RPMI8226 (cell line): ENCODE results near the gene GFRA1.
A peak's percentile ranks its signal among the peaks of the same experiment; 100 is the strongest.

ENCODE experiments used
- DNase-seq: peaks from one replicate; pipeline ENCODE4 v3.0.0-alpha.2; 2015

The GFRA1 gene, protein sequence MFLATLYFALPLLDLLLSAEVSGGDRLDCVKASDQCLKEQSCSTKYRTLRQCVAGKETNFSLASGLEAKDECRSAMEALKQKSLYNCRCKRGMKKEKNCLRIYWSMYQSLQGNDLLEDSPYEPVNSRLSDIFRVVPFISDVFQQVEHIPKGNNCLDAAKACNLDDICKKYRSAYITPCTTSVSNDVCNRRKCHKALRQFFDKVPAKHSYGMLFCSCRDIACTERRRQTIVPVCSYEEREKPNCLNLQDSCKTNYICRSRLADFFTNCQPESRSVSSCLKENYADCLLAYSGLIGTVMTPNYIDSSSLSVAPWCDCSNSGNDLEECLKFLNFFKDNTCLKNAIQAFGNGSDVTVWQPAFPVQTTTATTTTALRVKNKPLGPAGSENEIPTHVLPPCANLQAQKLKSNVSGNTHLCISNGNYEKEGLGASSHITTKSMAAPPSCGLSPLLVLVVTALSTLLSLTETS

DNA sequence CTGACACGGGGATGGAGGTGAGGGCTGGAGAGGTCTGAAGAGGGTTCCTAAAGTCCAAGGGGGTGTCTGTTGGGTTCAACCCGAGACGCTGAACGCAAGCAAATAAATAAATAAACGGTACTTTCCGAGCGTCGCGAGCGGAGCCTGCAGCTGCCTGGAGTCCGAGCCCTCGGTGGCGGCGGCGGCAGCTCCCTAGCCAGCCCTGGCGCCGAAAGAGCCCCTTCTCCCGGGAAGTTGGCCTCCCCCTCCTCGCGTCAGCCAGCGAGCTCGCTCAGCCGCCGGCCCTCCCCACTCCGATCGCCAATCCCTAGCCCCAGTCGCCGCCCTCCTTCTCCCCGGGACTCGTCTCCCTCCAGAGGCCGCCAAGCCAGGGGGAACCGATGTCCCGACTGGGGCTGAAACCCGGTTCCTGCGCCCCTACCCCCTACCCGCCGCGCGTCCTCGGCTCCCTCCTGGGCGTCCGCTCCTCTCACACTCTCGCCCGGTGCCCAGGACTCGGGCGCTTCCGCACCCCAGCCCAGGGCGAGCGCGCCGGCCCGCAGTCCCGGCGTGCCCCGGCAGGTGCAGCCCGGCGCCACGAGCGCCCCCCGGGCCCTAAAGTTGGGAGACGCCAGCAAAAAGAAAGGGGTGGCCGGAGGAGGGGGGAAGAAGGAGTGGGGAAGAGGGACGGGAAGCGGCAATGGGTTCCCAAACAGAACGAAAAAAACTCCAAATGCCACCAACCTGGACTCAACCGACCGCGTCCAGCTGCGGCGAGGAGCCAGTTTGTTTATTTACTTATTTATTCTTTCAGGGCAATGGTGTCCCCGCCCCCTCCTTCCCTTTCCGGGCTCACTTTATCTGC is at the start of gene GFRA1:
TSS of gene GFRA1 (minus strand) at position 767 of the 844 bp plus-strand sequence. CDS start 1,177 bp downstream, outside the sequence.
- no peak for DNase-seq

GRCh38 chr10:116316503-116316902 is 43.5 kb upstream of the GFRA1 start:
- DNase-seq: no peak

DNA sequence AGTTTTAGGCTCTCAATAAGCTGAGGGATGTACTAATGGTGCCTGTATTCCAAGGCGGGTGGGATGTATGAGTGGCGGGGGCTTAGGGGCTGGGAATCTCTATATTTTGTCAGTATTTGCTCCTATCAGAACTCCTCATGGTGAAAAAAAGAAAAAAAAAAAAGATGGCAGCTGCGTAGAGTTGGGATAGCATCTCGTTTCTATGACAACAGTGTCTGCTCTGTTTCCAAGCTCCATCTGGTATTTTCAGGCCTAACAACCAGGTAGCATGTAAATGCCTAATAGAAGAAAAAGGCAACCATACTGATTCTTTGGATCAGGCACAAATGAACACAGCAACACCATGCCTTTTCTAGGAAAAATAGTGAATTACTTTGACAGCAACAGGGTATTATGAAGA is 39.5 kb upstream of the GFRA1 start:
- DNase-seq: no peak

GRCh38 chr10:116311706-116312490 is 38.9 kb upstream of the GFRA1 start:
- DNase-seq: no peak

DNA sequence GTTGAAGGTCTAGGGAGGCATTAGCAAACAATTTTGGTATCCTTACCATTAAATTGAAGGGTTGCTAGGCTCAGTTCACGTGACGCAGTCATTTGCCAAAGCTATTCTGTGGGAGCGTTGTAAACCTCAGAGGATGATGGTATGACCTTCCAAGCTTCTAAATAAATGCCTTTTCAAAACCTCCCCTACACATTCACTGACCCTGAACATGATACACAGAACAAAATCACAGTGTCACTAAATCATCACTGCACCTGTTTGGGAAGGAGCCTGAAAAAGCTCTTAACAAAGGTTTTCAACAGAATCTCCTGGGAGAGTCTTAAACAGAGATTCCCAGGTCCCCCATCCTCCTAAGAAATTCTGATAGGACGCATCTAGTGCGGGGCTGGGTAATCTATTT is 38.0 kb upstream of the GFRA1 start:
- DNase-seq: no peak

GRCh38 chr10:116307455-116307854 is 34.4 kb upstream of the GFRA1 start:
- DNase-seq: no peak

GRCh38 chr10:116306847-116307246 is 33.8 kb upstream of the GFRA1 start:
- no peak for DNase-seq

DNA sequence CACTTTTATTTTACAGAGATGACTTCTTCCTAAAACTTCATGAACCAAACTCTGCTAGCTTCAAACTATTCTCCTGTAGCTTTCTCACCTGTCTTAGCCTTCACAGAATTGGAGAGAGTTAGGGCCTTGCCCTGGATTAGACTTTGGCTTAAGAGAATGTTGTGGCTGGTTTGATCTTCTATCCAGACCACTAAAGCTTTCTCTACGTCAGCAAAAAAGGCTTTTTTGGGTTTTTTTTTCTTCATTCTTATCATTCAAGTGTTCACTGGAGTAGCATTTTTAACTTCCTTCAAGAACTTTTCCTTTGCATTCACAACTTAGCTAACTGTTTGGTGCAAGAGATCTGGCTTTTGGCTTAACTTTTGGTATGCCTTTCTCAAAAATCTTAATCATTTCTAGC is 31.9 kb upstream of the GFRA1 start:
- no peak for DNase-seq

DNA sequence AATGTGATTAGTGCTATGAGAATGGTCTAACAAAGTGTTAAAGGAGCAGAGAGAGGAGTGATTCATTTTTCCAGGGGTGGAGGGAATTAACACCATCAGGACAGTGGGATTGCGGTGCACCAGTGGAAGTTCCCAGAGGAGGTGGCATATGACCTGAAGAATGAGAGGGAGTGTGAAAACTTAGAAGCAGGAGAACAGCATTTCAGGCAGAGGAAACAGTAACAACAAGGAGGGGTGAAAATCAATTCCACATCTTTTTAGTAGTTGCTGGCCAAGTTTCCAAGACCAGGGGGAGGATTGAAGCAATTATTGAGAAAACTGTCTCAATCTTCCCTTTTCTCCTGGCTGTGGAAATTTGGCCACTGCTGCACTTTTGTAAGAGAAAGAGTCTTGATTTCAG is 27.5 kb upstream of the GFRA1 start:
- no peak for DNase-seq

DNA sequence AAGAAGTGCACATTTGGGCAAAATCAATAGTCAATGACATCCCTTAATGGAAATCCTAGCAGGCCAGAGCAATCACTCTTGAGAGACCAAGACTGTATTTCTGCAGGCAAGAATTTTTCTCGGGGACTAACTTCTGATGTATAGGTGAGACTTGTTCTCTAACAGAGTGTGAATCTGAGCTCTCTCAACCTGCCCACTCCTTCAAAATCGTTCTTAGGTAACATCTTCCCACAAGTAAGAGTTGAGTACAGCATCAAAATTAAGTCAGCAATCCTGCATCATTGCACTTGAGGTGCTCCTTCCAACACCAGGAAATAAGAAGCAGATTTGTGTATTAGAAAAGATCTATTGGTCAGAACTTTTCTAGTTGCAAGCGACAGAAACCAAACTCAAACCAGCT is 25.6 kb upstream of the GFRA1 start:
- DNase-seq: no peak

GRCh38 chr10:116296291-116296721 is 23.3 kb upstream of the GFRA1 start:
- no peak for DNase-seq

GRCh38 chr10:116292493-116292892 is 19.5 kb upstream of the GFRA1 start:
- no peak for DNase-seq

GRCh38 chr10:116289652-116290051 is 16.6 kb upstream of the GFRA1 start:
- DNase-seq: no peak

DNA sequence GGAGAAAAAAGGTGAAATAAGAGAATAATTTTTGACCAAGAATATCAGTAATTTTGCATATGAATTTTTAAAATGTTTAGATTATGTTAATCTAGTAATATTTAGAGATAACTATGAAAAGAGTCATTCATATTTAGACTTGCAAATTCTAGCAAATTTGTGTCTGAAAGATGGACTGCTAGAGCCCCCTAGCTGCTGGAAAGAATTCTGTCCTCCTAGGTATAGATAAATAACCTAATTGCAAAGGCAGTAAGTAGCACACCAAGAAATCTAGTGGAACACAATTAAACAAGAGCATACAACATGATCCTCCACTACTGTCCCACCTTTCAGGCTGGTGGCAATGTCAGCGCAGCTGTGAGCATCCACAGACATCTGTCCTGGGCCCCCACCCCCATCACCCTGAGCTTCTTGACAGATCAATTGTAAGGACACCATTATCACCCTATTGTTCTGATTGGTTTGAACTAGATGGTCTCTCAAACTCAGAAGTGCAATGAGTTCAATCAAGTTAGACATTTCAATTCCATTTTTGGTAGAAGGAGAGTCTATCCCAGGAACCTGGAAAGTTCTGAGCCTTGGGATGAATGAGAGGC is 15.0 kb upstream of the GFRA1 start:
- DNase-seq: peak; percentile 32

DNA sequence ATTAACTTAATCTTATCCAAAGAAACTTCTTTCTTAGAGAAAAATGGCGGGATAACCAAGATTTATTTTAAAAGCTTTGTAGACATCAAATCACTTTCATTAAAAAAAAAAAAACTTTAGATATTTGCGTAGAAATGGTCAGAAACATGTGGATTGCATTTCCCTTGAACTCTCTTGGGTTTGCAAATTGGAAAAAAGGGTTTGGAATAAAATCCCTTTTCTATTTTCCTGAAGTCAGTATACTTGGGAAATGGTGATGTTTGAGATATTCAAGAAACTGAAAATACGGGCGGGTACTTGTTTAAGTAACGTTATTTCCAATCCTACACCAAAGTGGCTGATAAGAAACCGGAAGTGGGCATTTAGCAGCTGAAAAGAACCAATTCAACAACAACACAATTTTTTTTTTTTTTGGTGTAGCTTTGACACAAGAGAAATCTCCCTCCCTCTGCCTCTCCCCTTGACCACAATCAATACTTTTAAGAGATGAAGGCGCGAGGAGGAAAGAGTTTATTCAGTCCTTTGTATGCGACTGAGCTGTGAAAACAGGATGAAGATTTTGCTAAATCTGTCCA is 13.7 kb upstream of the GFRA1 start:
- no peak for DNase-seq

GRCh38 chr10:116281775-116282174 is 8.8 kb upstream of the GFRA1 start:
- DNase-seq: no peak

DNA sequence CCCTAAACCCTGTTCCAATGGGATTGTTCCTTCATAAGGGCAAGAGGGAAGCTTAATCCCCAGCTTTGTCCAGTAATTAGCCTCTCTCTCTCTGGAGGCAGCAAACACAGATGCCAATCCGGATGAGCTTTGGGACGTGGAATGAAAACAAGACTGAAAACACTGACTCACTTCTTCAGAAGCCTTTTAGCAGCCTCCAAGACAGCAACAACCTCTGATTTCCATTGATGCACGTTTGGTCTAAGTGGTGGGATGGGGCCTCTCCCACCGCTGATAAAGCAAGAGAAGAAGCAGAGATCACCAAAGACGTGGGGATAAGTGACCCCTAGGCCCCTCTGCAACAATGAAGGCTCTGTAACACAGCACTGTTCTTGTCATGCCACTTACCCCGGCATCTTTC is 5.8 kb upstream of the GFRA1 start:
- no peak for DNase-seq

- DNase-seq: no peak
Observed at GRCh38 chr10:116276981-116277380, 4.0 kb upstream of the GFRA1 start.

- DNase-seq: no peak
Observed at GRCh38 chr10:116274064-116274904, 1.3 kb upstream of the GFRA1 start.

DNA sequence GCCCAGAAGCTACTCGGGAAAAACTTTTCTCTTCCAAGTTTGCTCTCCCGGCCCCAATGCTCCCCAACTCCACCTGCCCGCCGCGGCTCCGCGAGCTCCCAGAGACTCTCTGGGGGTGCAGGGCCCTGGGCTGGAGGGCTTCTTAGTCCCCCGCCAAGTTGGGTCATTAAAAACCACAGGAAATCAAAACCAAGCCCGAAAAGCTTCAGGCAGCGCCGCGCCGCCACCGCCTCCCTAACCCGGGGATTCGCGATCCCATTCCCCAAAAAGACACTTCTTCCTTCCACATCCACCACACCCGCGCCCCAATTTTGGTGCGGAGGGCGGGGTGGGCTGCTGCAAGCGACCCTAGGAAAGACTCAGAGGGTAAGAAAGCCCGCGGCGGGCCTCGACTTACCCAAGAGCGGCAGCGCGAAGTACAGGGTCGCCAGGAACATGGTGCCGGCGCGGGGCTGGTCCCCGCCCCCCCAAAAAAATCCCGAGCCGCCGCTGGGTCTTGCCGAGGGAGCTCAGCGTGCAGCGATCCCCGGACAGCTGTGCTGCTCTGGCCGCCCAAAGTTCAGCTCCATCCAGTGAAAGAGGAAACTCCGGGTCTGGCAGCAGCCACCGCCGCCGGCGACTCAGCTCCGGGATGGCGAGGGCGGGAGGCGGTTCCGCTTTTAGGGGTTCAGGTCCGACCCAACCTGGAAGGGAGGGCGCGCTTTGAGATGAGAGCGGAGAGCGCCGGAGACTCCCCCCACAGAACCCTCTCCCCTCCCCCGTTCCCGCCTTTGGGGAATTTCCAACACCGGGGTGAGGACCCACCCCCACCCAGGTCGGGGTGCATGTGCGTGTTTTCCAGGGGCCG is 1.2 kb downstream of the GFRA1 start:
- no peak for DNase-seq
